Coronary artery (tissue), 2 donors: ENCODE measurements around the gene SUPT20H.
"Not testable (repeated sequence)": the region's sequence is repeated elsewhere in the genome, so short reads cannot be mapped to it uniquely, and the experiment has no call there.

Experiments used
- DNase-seq: peaks from one replicate; pipeline ENCODE4 v3.0.0-alpha.2; 2017; ENCODE audit warnings: low spot score
- H3K27ac ChIP-seq, 2 donors: fragments of 200-600 bp; sonication (generic); one replicate each; pipeline ENCODE4 v1.5.1; 2016 to 2019
- H3K4me3 ChIP-seq: fragments of 200-600 bp; sonication (generic); 2 replicates; pipeline ENCODE4 v1.5.1; 2016; ENCODE audit warnings: mild to moderate bottlenecking, moderate library complexity
- TF ChIP-seq, protein P1 (sequence below): fragments of 200-600 bp; sonication (generic); IDR thresholded peaks from one replicate; pipeline ENCODE4 v1.5.1; 2019; ENCODE audit warnings: antibody characterized with exemption

SUPT20H gene

GRCh38 chr13:37059848-37060192, 332 bp upstream of the SUPT20H start:
- TF ChIP-seq, protein P1, sequence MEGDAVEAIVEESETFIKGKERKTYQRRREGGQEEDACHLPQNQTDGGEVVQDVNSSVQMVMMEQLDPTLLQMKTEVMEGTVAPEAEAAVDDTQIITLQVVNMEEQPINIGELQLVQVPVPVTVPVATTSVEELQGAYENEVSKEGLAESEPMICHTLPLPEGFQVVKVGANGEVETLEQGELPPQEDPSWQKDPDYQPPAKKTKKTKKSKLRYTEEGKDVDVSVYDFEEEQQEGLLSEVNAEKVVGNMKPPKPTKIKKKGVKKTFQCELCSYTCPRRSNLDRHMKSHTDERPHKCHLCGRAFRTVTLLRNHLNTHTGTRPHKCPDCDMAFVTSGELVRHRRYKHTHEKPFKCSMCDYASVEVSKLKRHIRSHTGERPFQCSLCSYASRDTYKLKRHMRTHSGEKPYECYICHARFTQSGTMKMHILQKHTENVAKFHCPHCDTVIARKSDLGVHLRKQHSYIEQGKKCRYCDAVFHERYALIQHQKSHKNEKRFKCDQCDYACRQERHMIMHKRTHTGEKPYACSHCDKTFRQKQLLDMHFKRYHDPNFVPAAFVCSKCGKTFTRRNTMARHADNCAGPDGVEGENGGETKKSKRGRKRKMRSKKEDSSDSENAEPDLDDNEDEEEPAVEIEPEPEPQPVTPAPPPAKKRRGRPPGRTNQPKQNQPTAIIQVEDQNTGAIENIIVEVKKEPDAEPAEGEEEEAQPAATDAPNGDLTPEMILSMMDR = no peak
- Histone ChIP-seq H3K27ac (peak overlapping the region; percentile 73 to 88), H3K4me3 (peak overlapping the region; percentile 81)
- DNase-seq = no peak

DNA sequence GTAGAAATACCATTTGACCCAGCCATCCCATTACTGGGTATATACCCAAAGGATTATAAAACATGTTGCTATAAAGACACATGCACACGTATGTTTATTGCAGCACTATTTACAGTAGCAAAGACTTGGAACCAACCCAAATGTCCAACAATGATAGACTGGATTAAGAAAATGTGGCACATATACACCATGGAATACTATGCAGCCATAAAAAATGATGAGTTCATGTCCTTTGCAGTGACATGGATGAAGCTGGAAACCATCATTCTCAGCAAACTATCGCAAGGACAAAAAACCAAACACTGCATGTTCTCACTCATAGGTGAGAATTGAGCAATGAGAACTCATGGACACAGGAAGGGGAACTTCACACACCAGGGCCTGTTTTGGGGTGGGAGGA, 3.3 kb downstream of the SUPT20H start:
- H3K4me3 ChIP-seq, DNase-seq, H3K27ac ChIP-seq: not testable (repeated sequence)

- not testable (repeated sequence) for H3K27ac ChIP-seq, H3K4me3 ChIP-seq, DNase-seq
Measured at GRCh38 chr13:37053111-37053510, 6.4 kb downstream of the SUPT20H start.

DNA sequence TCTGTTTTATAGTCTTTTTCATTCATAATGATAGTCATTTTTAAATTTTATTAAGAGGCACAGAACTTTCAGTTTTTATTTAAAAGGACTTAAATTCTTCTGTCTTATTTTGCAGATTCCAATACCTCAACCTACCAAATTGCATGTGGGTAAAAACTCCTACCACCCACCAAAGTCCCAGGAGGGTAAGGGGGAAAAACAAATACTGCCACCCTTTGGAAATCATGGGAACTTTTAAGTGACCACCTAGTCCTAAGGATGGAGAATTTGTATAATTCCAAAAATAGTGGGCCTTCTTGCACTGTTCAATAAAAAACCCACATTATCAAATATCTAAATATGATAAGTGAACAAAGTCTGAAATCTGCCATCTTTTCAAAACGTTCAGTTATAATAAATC, 9.7 kb downstream of the SUPT20H start:
- DNase-seq = no peak
- Histone ChIP-seq H3K4me3 (no peak overlapping the region), H3K27ac (no peak overlapping the region)
- TF ChIP-seq, protein P1 = no peak

DNA sequence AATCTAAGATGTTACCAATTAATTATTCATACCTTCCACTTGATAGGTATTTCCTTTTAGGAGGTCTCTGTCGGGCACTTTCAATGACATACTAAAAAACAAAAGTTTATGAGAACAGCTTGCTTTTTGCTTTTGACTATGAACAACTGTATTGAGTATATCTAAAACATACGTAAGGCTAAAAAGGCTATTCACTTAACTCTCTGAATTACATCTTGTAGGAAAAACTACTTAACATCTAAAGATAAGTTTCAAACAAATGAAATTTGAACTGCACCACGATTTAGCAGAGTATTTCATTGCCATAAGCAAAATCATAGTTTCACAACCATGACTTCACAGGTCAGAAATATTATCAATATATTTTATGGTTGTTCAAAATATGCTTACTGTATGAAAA, 11.6 kb downstream of the SUPT20H start:
- H3K27ac ChIP-seq = no peak overlapping the region
- no peak overlapping the region for H3K4me3 ChIP-seq
- no peak for DNase-seq
- TF ChIP-seq, protein P1 = no peak

DNA sequence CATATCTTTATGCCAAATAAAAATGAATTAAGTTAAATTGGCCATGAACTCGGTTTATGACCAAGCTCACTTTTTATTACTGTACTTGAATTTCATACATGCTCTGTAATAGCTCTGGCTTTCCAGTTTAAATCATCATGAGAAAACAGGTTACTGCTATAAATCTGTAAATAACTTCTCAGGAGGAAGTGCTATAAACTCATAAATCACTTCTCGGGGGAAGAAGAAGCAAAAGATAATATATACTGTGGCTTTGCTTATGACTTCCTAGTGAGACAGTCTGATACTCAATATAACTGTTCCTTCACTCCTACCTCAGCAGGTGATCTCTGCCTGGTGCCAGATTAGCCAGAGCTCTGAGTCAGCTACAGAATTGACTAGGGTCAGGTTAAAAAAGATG, 12.5 kb downstream of the SUPT20H start:
- Histone ChIP-seq H3K27ac (no peak overlapping the region), H3K4me3 (no peak overlapping the region)
- TF ChIP-seq, protein P1 = no peak
- DNase-seq = no peak

DNA sequence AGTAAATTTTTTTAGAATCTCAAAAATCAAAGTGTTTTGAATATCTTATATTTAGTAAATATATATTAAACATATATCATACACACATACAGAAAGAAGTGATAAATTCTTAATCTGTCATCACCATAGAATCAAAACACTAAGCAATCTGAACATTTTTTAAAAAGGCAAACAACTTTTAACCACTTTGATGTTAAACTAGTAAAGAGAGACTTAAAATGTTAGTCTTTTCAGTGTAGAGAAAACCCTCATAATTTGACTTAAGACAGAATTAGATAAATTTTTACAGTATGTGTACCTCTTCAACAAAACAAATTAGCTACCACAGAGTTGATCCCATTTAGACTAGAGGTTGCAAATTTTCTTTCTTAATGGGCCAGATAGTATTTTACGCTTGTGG, 13.4 kb downstream of the SUPT20H start:
- Histone ChIP-seq H3K4me3 (no peak overlapping the region), H3K27ac (no peak overlapping the region)
- no peak for DNase-seq
- TF ChIP-seq, protein P1 = no peak

DNA sequence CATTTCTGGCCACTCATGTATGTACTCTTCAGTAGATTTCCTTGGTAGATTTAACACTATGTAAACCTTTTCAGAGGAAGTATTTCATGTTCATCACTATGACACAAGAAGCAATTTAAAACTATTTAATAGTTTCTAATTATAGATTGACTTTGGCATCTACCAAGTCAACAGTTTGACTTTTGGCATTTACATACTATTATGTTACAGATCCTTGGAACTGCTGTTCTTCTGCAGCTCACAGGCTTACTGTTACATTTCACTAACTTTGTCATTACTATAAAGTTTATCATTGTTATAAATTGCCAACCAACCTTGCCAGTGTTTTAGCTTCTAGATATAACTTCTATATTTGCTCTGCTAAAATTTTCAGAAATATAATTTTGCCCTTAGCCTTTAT, 18.7 kb downstream of the SUPT20H start:
- DNase-seq = no peak
- TF ChIP-seq, protein P1 = no peak
- Histone ChIP-seq H3K27ac (no peak overlapping the region), H3K4me3 (no peak overlapping the region)
